MM.1S (cell line): Measurements from ENCODE around the gene TRIM6.

Experiments
- DNase-seq: peaks from one replicate; pipeline ENCODE4 v3.0.0-alpha.2; 2015
- H2AFZ ChIP-seq: fragments of 300-600 bp; sonication (generic); 2 replicates; pipeline ENCODE4 v1.6.0; 2016; ENCODE audit warnings: antibody characterized with exemption, low read length
- H3F3A ChIP-seq: fragments of 300-600 bp; sonication (generic); 2 replicates; pipeline ENCODE4 v1.6.1; 2016; ENCODE audit warnings: mild to moderate bottlenecking, antibody characterized with exemption, low read length, moderate library complexity, mixed read lengths; ENCODE audit not compliant: insufficient read depth
- H3K27ac ChIP-seq: fragments of 300-600 bp; sonication (generic); 2 replicates; pipeline ENCODE4 v1.5.1; 2016; ENCODE audit warnings: mild to moderate bottlenecking, low read length
- H3K27me3 ChIP-seq: fragments of 300-600 bp; sonication (generic); replicated peaks from 2 replicates; pipeline ENCODE4 v1.6.0; 2016; ENCODE audit warnings: low read length; ENCODE audit not compliant: insufficient read depth
- H3K36me3 ChIP-seq: fragments of 300-600 bp; sonication (generic); replicated peaks from 2 replicates; pipeline ENCODE4 v1.6.1; 2016; ENCODE audit warnings: mild to moderate bottlenecking, low read length, mixed read lengths; ENCODE audit not compliant: insufficient read depth
- H3K4me1 ChIP-seq: fragments of 300-600 bp; sonication (generic); 2 replicates; pipeline ENCODE4 v1.6.1; 2016; ENCODE audit warnings: low read length, mixed read lengths
- H3K4me2 ChIP-seq: fragments of 300-600 bp; sonication (generic); 2 replicates; pipeline ENCODE4 v1.6.0; 2016; ENCODE audit warnings: low read depth, low read length
- H3K4me3 ChIP-seq: fragments of 300-600 bp; sonication (generic); 2 replicates; pipeline ENCODE4 v1.5.1; 2016; ENCODE audit warnings: low read length, mixed read lengths
- H3K79me2 ChIP-seq: fragments of 300-600 bp; sonication (generic); 2 replicates; pipeline ENCODE4 v1.6.1; 2016; ENCODE audit warnings: mixed run types, low read length, mixed read lengths
- H3K9ac ChIP-seq: fragments of 300-600 bp; sonication (generic); 2 replicates; pipeline ENCODE4 v1.6.1; 2016; ENCODE audit warnings: low read length, mixed read lengths
- H3K9me2 ChIP-seq: fragments of 300-600 bp; sonication (generic); replicated peaks from 2 replicates; pipeline ENCODE4 v1.6.1; 2016; ENCODE audit warnings: mild to moderate bottlenecking, low read length, mixed read lengths; ENCODE audit not compliant: insufficient read depth
- H3K9me3 ChIP-seq: fragments of 300-600 bp; sonication (generic); replicated peaks from 2 replicates; pipeline ENCODE4 v1.6.1; 2016; ENCODE audit warnings: mild to moderate bottlenecking, low read length, mixed read lengths; ENCODE audit not compliant: insufficient read depth
- H4K20me1 ChIP-seq: fragments of 300-600 bp; sonication (generic); 2 replicates; pipeline ENCODE4 v1.6.1; 2016; ENCODE audit warnings: mild to moderate bottlenecking, low read length, moderate library complexity, mixed read lengths; ENCODE audit not compliant: insufficient read depth
- CTCF ChIP-seq: fragments of 300-600 bp; sonication (generic); IDR thresholded peaks from 2 replicates; pipeline ENCODE4 v1.5.1; 2016; ENCODE audit warnings: antibody characterized with exemption, low read length, mixed read lengths
- EZH2 ChIP-seq: fragments of 300-600 bp; sonication (generic); optimal IDR thresholded peaks from 2 replicates; pipeline ENCODE3; 2017; ENCODE audit warnings: low read depth, mild to moderate bottlenecking, antibody characterized with exemption, low read length, mixed read lengths
- EZH2phosphoT487 ChIP-seq: fragments of 300-600 bp; sonication (generic); IDR thresholded peaks from 2 replicates; pipeline ENCODE4 v1.6.1; 2018; ENCODE audit warnings: antibody characterized with exemption, low read length

TRIM6 gene

GRCh38 chr11:5611627-5612026, 15.2 kb downstream of the TRIM6 start:
- Histone ChIP-seq H3K9me2 (no peaks in the 10 kb centered on the region), H3K4me2 (no peak overlapping the region), H3K4me1 (no peaks in the 10 kb centered on the region), H3K27me3 (no peaks in the 10 kb centered on the region), H3K4me3 (no peak overlapping the region), H3K27ac (no peak overlapping the region), H3K9me3 (no peaks in the 10 kb centered on the region), H3F3A (no peaks in the 10 kb centered on the region), H2AFZ (no peak overlapping the region), H3K36me3 (no peaks in the 10 kb centered on the region), H4K20me1 (no peaks in the 10 kb centered on the region), H3K9ac (no peak overlapping the region), H3K79me2 (no peaks in the 10 kb centered on the region)
- no peak for DNase-seq
- TF ChIP-seq CTCF (no peak), EZH2phosphoT487 (no peak), EZH2 (no peak)

GRCh38 chr11:5618807-5619206, 22.4 kb downstream of the TRIM6 start:
- Histone ChIP-seq H3K4me1 (no peaks in the 10 kb centered on the region), H3K36me3 (no peaks in the 10 kb centered on the region), H3K4me2 (no peak overlapping the region), H4K20me1 (no peaks in the 10 kb centered on the region), H2AFZ (no peak overlapping the region), H3F3A (no peaks in the 10 kb centered on the region), H3K9ac (no peak overlapping the region), H3K79me2 (no peaks in the 10 kb centered on the region), H3K4me3 (no peak overlapping the region), H3K9me3 (no peaks in the 10 kb centered on the region), H3K27ac (no peak overlapping the region), H3K27me3 (no peaks in the 10 kb centered on the region), H3K9me2 (no peaks in the 10 kb centered on the region)
- no peak for DNase-seq
- TF ChIP-seq EZH2 (no peak), CTCF (no peak), EZH2phosphoT487 (no peak)

- Histone ChIP-seq H3K4me2 (no peak overlapping the region), H3K9ac (no peak overlapping the region), H3K27me3 (no peaks in the 10 kb centered on the region), H3F3A (no peaks in the 10 kb centered on the region), H3K9me3 (no peaks in the 10 kb centered on the region), H3K36me3 (no peaks in the 10 kb centered on the region), H4K20me1 (no peaks in the 10 kb centered on the region), H2AFZ (no peak overlapping the region), H3K4me3 (no peak overlapping the region), H3K4me1 (peaks cover 8% of the 10 kb centered on the region), H3K79me2 (no peaks in the 10 kb centered on the region), H3K27ac (no peak overlapping the region), H3K9me2 (no peaks in the 10 kb centered on the region)
- no peak for DNase-seq
- TF ChIP-seq EZH2 (no peak), CTCF (no peak), EZH2phosphoT487 (no peak)
Observed at GRCh38 chr11:5620651-5621521, 24.4 kb downstream of the TRIM6 start.
